Astrocyte of the spinal cord (primary cell): Measurements from ENCODE around the gene ILDR1.

Source experiments
- DNase-seq: peaks from one replicate; pipeline ENCODE4 v3.0.0; 2011; ENCODE audit warnings: low read depth, low spot score
- H3K4me3 ChIP-seq: 2 replicates; pipeline ENCODE4 v1.5.1; 2011; ENCODE audit warnings: low read depth, mild to moderate bottlenecking, low read length, moderate library complexity
- in situ Hi-C: cut with HindIII; loops from 2 replicates; pipeline ENCODE4 v1.10.0; 2017; ENCODE audit warnings: low sequenced_read_pairs
- TF ChIP-seq, protein P1 (sequence below): IDR thresholded peaks from 2 replicates; pipeline ENCODE4 v1.5.1; 2012; ENCODE audit warnings: low read depth, mild to moderate bottlenecking, low read length, inconsistent platforms

Gene ILDR1

DNA sequence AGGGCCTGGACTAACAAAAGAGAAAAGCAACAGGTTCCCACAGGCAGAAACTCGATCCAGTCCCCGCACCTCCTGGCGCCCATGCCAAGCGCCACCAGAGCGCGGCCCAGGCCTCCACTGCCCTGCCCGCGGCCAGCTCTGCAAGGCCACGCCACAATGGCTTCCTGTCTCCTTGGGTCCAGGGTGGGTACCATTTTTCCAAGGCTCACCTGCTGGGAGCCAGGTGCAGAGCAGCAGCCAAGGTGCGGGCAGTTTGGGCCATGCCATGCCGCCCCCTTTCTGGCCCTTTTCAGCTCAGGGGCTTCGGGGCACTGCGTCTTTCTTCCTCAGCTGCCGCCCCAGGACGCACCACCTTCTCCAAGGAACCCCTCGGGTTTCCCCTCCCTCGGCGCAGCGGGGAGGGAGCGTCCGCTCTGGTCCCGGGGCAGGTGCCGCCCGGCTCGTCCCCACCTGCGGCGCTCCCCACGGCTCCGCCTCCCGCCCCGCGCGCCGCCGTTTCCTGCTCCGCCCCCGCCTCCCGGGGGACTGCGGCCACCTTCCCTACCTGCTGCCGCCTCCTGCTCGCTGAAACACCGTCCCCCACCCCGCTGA is at the start of gene ILDR1:
Gene ILDR1 (minus strand): TSS at position 437 of the 591 bp plus-strand sequence. CDS start 170 bp downstream, at position 267.
- H3K4me3 ChIP-seq, result no peak within 1 kb of the TSS

DNA sequence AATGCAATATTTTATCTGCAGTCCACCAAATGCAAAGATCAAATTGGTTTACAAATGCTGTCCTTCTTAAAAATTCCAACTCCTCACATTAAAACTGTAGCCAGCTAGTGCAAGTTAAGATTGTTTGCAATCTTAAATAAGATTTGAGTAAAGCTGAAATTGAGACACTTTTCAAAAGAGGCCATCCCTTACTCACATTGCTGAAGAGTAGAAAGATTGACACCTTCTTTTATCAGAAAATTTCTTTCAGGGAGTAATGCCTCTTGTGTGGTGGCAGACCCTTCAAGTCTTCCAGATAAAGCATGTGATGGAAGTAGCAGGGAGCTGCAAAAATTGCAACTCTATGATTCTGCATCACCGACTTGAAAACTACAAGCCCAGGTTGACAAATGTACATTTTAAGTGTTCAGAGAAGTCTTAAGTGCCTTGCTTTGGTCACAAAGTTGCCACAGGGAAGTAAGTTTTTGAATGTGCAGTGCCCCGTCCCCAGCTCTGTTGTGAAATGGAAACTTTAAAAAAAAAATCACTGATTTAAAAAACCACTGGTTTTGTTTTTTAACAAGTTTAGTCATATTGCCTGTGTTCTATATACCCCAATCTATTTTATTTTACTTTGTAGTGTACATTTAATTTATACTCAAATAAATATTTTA is 45.7 kb upstream of the ILDR1 start:
- no peak overlapping the region for H3K4me3 ChIP-seq
- TF ChIP-seq, protein P1, sequence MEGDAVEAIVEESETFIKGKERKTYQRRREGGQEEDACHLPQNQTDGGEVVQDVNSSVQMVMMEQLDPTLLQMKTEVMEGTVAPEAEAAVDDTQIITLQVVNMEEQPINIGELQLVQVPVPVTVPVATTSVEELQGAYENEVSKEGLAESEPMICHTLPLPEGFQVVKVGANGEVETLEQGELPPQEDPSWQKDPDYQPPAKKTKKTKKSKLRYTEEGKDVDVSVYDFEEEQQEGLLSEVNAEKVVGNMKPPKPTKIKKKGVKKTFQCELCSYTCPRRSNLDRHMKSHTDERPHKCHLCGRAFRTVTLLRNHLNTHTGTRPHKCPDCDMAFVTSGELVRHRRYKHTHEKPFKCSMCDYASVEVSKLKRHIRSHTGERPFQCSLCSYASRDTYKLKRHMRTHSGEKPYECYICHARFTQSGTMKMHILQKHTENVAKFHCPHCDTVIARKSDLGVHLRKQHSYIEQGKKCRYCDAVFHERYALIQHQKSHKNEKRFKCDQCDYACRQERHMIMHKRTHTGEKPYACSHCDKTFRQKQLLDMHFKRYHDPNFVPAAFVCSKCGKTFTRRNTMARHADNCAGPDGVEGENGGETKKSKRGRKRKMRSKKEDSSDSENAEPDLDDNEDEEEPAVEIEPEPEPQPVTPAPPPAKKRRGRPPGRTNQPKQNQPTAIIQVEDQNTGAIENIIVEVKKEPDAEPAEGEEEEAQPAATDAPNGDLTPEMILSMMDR, result no peak
- no peak for DNase-seq
- in situ Hi-C loops, result no loop called here

More for the DNA sequence above, at the start of gene ILDR1:
- no peak for DNase-seq
- in situ Hi-C loops, result no loop called here
- TF ChIP-seq, protein P1, result no peak

DNA sequence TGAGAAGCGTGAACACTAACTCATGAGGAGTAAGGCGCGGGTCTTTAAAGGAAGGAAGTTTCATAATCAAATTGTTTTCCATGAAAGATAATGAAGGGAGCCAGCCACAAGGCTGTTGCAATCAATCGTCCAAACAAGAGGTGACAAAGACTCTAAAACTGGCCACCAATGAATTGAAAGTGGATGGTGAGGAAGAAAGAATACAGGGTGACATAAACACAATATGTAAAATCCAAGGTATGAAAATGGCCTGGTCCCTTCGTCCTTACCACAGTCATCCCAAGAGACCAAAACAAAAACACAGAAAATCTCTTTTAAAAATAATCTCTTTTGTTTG is 45.1 kb upstream of the ILDR1 start:
- DNase-seq, result no peak
- H3K4me3 ChIP-seq, result no peak overlapping the region
- TF ChIP-seq, protein P1, result no peak
- in situ Hi-C loops, result no loop called here

DNA sequence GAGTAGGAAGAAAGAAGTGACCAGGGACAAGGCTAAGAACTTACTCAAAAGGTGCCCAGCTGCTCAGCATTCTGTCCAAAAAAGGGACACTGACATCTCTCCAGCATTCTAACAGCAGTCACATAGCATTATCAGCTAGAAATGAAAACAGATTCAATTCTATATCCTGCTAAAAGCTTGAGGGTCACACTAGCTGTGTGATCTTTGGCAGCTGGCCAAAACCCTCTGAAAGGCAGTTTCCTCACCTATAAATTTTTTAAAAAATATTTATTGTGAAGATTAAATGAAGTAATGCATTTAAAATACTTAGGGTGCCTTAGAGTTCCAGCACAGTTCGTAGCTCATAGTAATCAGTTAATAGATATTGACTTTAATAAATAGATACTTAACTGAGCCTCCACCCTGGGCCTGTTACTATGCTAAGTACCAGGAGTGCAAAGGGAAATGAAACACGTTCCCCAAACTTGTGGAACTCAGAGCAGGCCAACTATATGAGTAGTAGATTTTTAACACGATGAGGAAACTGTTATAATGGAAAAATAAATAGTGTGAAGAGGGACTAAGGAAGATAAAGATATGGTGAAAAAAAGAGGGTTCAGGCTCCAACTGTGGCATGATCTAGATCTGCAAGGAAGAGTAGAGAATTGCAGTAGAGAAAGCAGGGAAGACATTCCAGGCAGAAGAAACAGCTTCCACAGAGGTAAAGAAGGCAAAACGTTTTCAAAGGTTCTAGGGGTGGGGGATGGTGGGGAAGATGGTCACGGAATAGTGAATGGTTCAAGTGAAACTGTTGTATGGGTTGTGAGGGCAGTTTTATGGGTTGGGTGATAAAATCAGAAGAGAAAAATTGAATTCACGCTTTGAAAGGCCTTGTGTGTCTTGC is 44.5 kb upstream of the ILDR1 start:
- DNase-seq, result no peak
- in situ Hi-C loops, result no loop called here
- TF ChIP-seq, protein P1, result no peak
- no peak overlapping the region for H3K4me3 ChIP-seq

DNA sequence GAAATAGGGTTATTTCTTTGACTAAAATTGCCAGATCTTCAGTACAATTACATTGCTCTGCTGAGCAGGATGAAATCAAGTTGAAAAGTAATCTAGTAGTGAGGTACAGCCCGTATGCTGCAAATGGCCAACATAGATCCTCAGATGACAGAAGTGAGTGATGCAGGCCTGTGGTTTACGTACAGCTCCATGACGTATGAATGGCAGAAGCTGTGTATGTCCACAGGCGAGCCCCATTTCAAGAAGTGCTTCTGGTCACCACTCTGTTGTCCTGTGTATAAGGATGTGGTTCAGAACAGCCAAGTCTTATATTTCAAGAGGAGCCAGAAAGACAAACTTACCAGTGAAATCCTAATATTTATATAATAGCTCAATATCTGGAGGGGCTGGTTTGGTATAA is 42.3 kb upstream of the ILDR1 start:
- TF ChIP-seq, protein P1, result no peak
- DNase-seq, result no peak
- no peak overlapping the region for H3K4me3 ChIP-seq
- in situ Hi-C loops, result no loop called here

DNA sequence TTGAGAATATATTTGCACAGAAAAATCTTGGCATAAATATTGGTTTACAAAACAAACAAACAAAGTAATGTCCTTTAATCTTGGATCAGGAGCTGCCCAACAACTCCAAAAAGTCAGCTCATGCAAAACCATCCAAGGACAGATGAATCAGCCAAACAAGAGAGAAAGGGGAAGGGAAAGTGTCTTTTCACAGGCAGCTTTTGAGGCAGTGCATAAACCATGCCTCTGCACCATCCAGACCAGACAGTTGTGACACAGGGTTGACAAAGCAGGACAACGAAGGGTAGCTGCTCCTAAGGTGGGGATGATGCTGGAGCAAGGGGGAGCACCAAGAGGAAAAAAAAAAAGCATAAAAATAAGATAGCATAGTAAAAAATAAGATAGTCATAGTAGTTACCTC is 41.9 kb upstream of the ILDR1 start:
- in situ Hi-C loops, result no loop called here
- H3K4me3 ChIP-seq, result no peak overlapping the region
- DNase-seq, result no peak
- TF ChIP-seq, protein P1, result no peak
